GM23338 (cell line): ENCODE measurements around the gene ADSL. TPM values are rescaled to one million over a fixed set of nuclear protein-coding genes. Genes with fewer than 3 reads are reported as not detected.

Source experiments
- ATAC-seq: fragments of 200-7000 bp; cut with Tn5 transposase; 3 replicates; pipeline ENCODE4 v1.9.1; 2020
- DNase-seq: peaks from one replicate; pipeline ENCODE4 v3.0.0-alpha.2; 2015; ENCODE audit warnings: low spot score
- H2AFZ ChIP-seq: fragments of 200-600 bp; sonication (generic); 2 replicates; pipeline ENCODE4 v1.8.0; 2016; ENCODE audit warnings: antibody characterized with exemption, mild to moderate bottlenecking, moderate library complexity
- H3F3A ChIP-seq: fragments of 200-600 bp; sonication (generic); replicated peaks from 2 replicates; pipeline ENCODE4 v1.8.0; 2017; ENCODE audit warnings: antibody characterized with exemption, mixed run types, low read depth
- H3K27ac ChIP-seq: fragments of 200-600 bp; sonication (generic); 2 replicates; pipeline ENCODE4 v1.6.1; 2016; ENCODE audit warnings: low read depth
- H3K27me3 ChIP-seq: fragments of 200-600 bp; sonication (generic); 2 replicates; pipeline ENCODE4 v1.8.0; 2016; ENCODE audit warnings: mild to moderate bottlenecking, mixed run types, moderate library complexity; ENCODE audit not compliant: insufficient read depth
- H3K36me3 ChIP-seq: fragments of 200-600 bp; sonication (generic); 2 replicates; pipeline ENCODE4 v1.8.0; 2016; ENCODE audit warnings: mild to moderate bottlenecking; ENCODE audit not compliant: insufficient read depth
- H3K4me1 ChIP-seq: fragments of 200-600 bp; sonication (generic); 2 replicates; pipeline ENCODE4 v1.8.0; 2016; ENCODE audit warnings: mild to moderate bottlenecking, moderate library complexity; ENCODE audit not compliant: insufficient read depth
- H3K4me2 ChIP-seq: fragments of 200-600 bp; sonication (generic); 2 replicates; pipeline ENCODE4 v1.7.1; 2017; ENCODE audit warnings: mixed run types
- H3K4me3 ChIP-seq: fragments of 200-600 bp; sonication (generic); 2 replicates; pipeline ENCODE4 v1.6.1; 2016; ENCODE audit warnings: mixed run types
- H3K79me2 ChIP-seq: fragments of 200-600 bp; sonication (generic); replicated peaks from 2 replicates; pipeline ENCODE4 v1.8.0; 2017; ENCODE audit warnings: mild to moderate bottlenecking; ENCODE audit not compliant: insufficient read depth
- H3K9me2 ChIP-seq: fragments of 200-600 bp; sonication (generic); 2 replicates; pipeline ENCODE4 v1.8.0; 2017; ENCODE audit not compliant: insufficient read depth
- H4K20me1 ChIP-seq: fragments of 200-600 bp; sonication (generic); replicated peaks from 2 replicates; pipeline ENCODE4 v1.8.0; 2017; ENCODE audit warnings: mild to moderate bottlenecking; ENCODE audit not compliant: insufficient read depth
- H3K27ac Mint-ChIP-seq: 2 replicates; pipeline ENCODE4 v1.8.0; 2020; ENCODE audit warnings: inconsistent platforms, mild to moderate bottlenecking, moderate library complexity, mixed read lengths
- H3K27me3 Mint-ChIP-seq: 3 replicates; pipeline ENCODE4 v1.8.0; 2022; ENCODE audit warnings: low read depth, mild to moderate bottlenecking, moderate library complexity, mixed read lengths, inconsistent platforms; ENCODE audit not compliant: insufficient read depth, poor library complexity
- H3K36me3 Mint-ChIP-seq: 3 replicates; pipeline ENCODE4 v1.8.0; 2021; ENCODE audit warnings: low read depth, mild to moderate bottlenecking, inconsistent platforms, moderate library complexity, mixed read lengths
- H3K4me1 Mint-ChIP-seq: 3 replicates; pipeline ENCODE4 v1.8.0; 2020; ENCODE audit warnings: mild to moderate bottlenecking, inconsistent platforms, mixed read lengths
- H3K4me3 Mint-ChIP-seq: 3 replicates; pipeline ENCODE4 v1.8.0; 2021; ENCODE audit warnings: moderate library complexity, mild to moderate bottlenecking, inconsistent platforms, mixed read lengths
- H3K9me3 Mint-ChIP-seq: 3 replicates; pipeline ENCODE4 v1.8.0; 2020; ENCODE audit warnings: moderate library complexity, mild to moderate bottlenecking, inconsistent platforms, mixed read lengths
- CREB1 ChIP-seq: fragments of 250-450 bp; sonication (Bioruptor Pico); IDR thresholded peaks from 2 replicates; pipeline ENCODE4 v1.5.0; 2020; ENCODE audit warnings: low read depth, mild to moderate bottlenecking, moderate library complexity
- CTCF ChIP-seq, 2 experiments: fragments of 200-600 bp in 1 of 2; sonication (generic) in 1 of 2; conservative IDR thresholded peaks; 2 replicates each; pipeline versions ENCODE4 v1.5.1 to v1.6.1; 2016 to 2017; ENCODE audit warnings: antibody characterized with exemption in 2 of 2, low read depth in 2 of 2, mild to moderate bottlenecking in 2 of 2, moderate library complexity in 1 of 2
- JUNB ChIP-seq: IDR thresholded peaks from one replicate; pipeline ENCODE4 v1.6.1; 2016; ENCODE audit warnings: antibody characterized with exemption; ENCODE audit not compliant: unreplicated experiment
- NANOG ChIP-seq: IDR thresholded peaks from 2 replicates; pipeline ENCODE4 v1.6.1; 2016; ENCODE audit warnings: antibody characterized with exemption, borderline replicate concordance
- STAT1 ChIP-seq: IDR thresholded peaks from one replicate; pipeline ENCODE4 v1.6.1; 2016; ENCODE audit warnings: antibody characterized with exemption; ENCODE audit not compliant: unreplicated experiment
- ZNF462 ChIP-seq: fragments of 250-450 bp; sonication (Bioruptor Pico); IDR thresholded peaks from 2 replicates; pipeline ENCODE4 v1.5.0; 2020; ENCODE audit warnings: mild to moderate bottlenecking, moderate library complexity
- polyA plus RNA-seq: library from polyadenylated mRNA; unstranded; fragments of >200 nt; fragmentation: Nextera tagmentation; extraction: Ambion mirVana; gene quantifications from 2 replicates; pipeline ENCODE4 v1.2.1, GENCODE V29; 2016
- total RNA-seq: library from RNA; depleted of rRNA; stranded (reverse); fragments of >200 nt; shearing (Covaris generic); gene quantifications from 2 replicates; pipeline ENCODE4 v1.2.3, GENCODE V29; 2014

The ADSL gene
- total and polyA plus RNA-seq, 2 experiments from 2014 or later: 120 to 232 TPM

GRCh38 chr22:40410731-40411505, 64.6 kb downstream of the ADSL start:
- Histone ChIP-seq H3K36me3 (peaks cover 7% of the 10 kb centered on the region; the same call in 1 of the 2 replicates), H3F3A (no peaks in the 10 kb centered on the region), H3K79me2 (no peaks in the 10 kb centered on the region), H3K4me1 (no peaks in the 10 kb centered on the region), H3K9me2 (no peaks in the 10 kb centered on the region), H3K4me3 (no peak overlapping the region), H3K4me2 (no peak overlapping the region), H2AFZ (no peak overlapping the region), H3K27me3 (no peaks in the 10 kb centered on the region), H3K27ac (no peak overlapping the region), H4K20me1 (no peaks in the 10 kb centered on the region)
- Mint-ChIP-seq H3K36me3 (peaks cover 13% of the 10 kb centered on the region), H3K4me1 (no peaks in the 10 kb centered on the region), H3K9me3 (peaks cover 2% of the 10 kb centered on the region; the same call in 2 of the 3 replicates), H3K27ac (no peak overlapping the region), H3K27me3 (peaks cover 8% of the 10 kb centered on the region), H3K4me3 (no peak overlapping the region)
- TF ChIP-seq NANOG (no peak), CREB1 (CRISPR knock-in tag) (no peak), JUNB (no peak), CTCF (conservative IDR thresholded peaks at IDR 0.05; ENCODE audit: low read depth in 2 of 2) (no peak), STAT1 (no peak)
- ATAC-seq (no peak), DNase-seq (no peak)

- peaks cover 7% of the 10 kb centered on the region; the same call in 1 of the 2 replicates for H3K36me3 ChIP-seq
These were observed 65.2 kb downstream of the ADSL start for GRCh38 chr22:40411506-40411861.

More at GRCh38 chr22:40411506-40411861, 65.2 kb downstream of the ADSL start:
- peaks cover 9% of the 10 kb centered on the region for H3K27me3 Mint-ChIP-seq
- no peak overlapping the region for H3K27ac ChIP-seq
- no peak overlapping the region for H3K4me3 Mint-ChIP-seq
- no peaks in the 10 kb centered on the region for H3K9me2 ChIP-seq
- peaks cover 12% of the 10 kb centered on the region for H3K36me3 Mint-ChIP-seq
- TF ChIP-seq ZNF462 (CRISPR knock-in tag): no peak
- H3K4me2 ChIP-seq: no peak overlapping the region
- ATAC-seq (no peak), DNase-seq (no peak)
- no peaks in the 10 kb centered on the region for H3K4me1 Mint-ChIP-seq
- no peak overlapping the region for H3K27ac Mint-ChIP-seq
- no peaks in the 10 kb centered on the region for H3K79me2 ChIP-seq
- no peaks in the 10 kb centered on the region for H3K27me3 ChIP-seq
- H3F3A ChIP-seq: no peaks in the 10 kb centered on the region
- H4K20me1 ChIP-seq: no peaks in the 10 kb centered on the region
- H3K4me1 ChIP-seq: no peaks in the 10 kb centered on the region
- no peak overlapping the region for H3K4me3 ChIP-seq
- no peak overlapping the region for H2AFZ ChIP-seq
- peaks cover 2% of the 10 kb centered on the region; the same call in 2 of the 3 replicates for H3K9me3 Mint-ChIP-seq
